ENCODE measurements around the gene STXBP2.

- no peak for TF ChIP-seq EZH2phosphoT487 (IDR thresholded peaks at IDR 0.05; ENCODE audit: low read length)
- TF ChIP-seq CTCF (IDR thresholded peaks at IDR 0.05; ENCODE audit: low read length) = no peak
- TF ChIP-seq EZH2 (optimal IDR thresholded peaks at IDR 0.05; ENCODE audit: low read depth, low read length) = no peak
These were observed 48.9 kb downstream of the STXBP2 start for GRCh38 chr19:7685546-7686445.

All from MM.1S (cell line).